ENCODE measurements around the gene LMAN2. TPM values are rescaled to one million over a fixed set of nuclear protein-coding genes. Genes with fewer than 3 reads are reported as not detected.

Gene LMAN2
- total RNA-seq, 1 experiment from 2014 or later, result 262 TPM

- no peak for DNase-seq (ENCODE audit: low spot score)
Observed at GRCh38 chr5:177290816-177291596, 60.5 kb downstream of the LMAN2 start.

- DNase-seq (ENCODE audit: low spot score), result no peak
Observed at GRCh38 chr5:177288191-177288590, 63.3 kb downstream of the LMAN2 start.

Other genes with a start within 250 kb of the LMAN2 start
- gene NSD1, start 217.9 kb downstream of the LMAN2 start, total RNA-seq (2014; rRNA removed; shearing (Covaris generic)), result 21.9 and 29.4 TPM in 2 replicates
- gene RAB24, start 47.9 kb downstream of the LMAN2 start, total RNA-seq (2014; rRNA removed; shearing (Covaris generic)), result 33.7 and 33.8 TPM in 2 replicates
- gene PRELID1, start 47.9 kb downstream of the LMAN2 start, total RNA-seq (2014; rRNA removed; shearing (Covaris generic)), result 556 and 582 TPM in 2 replicates
- 55.7 and 75.5 TPM in 2 replicates for gene MXD3, start 39.8 kb downstream of the LMAN2 start, total RNA-seq (2014; rRNA removed; shearing (Covaris generic))
- gene RGS14, start 6.3 kb upstream of the LMAN2 start, total RNA-seq (2014; rRNA removed; shearing (Covaris generic)), result 48.9 and 58.3 TPM in 2 replicates
- gene SLC34A1, start 32.8 kb upstream of the LMAN2 start, total RNA-seq (2014; rRNA removed; shearing (Covaris generic)), result not detected in 2 replicates
- gene PFN3, start 49.0 kb upstream of the LMAN2 start, total RNA-seq (2014; rRNA removed; shearing (Covaris generic)), result not detected in 2 replicates
- gene F12, start 57.9 kb upstream of the LMAN2 start, total RNA-seq (2014; rRNA removed; shearing (Covaris generic)), result 52.9 TPM in 2 replicates
- gene GRK6, start 75.0 kb upstream of the LMAN2 start, total RNA-seq (2014; rRNA removed; shearing (Covaris generic)), result 87.7 and 94.2 TPM in 2 replicates
- 69.3 and 86.7 TPM in 2 replicates for gene PRR7, start 95.1 kb upstream of the LMAN2 start, total RNA-seq (2014; rRNA removed; shearing (Covaris generic))
- gene DBN1, start 122.0 kb upstream of the LMAN2 start, total RNA-seq (2014; rRNA removed; shearing (Covaris generic)), result 11.3 and 12.9 TPM in 2 replicates
- gene PDLIM7, start 145.9 kb upstream of the LMAN2 start, total RNA-seq (2014; rRNA removed; shearing (Covaris generic)), result 32.2 and 34.7 TPM in 2 replicates
- 1.6 and 1.9 TPM in 2 replicates for gene DOK3, start 158.2 kb upstream of the LMAN2 start, total RNA-seq (2014; rRNA removed; shearing (Covaris generic))
- gene DDX41, start 165.3 kb upstream of the LMAN2 start, total RNA-seq (2014; rRNA removed; shearing (Covaris generic)), result 240 and 269 TPM in 2 replicates
- gene FAM193B, start 202.9 kb upstream of the LMAN2 start, total RNA-seq (2014; rRNA removed; shearing (Covaris generic)), result 32.8 and 61.4 TPM in 2 replicates
- gene TMED9, start 240.5 kb upstream of the LMAN2 start, total RNA-seq (2014; rRNA removed; shearing (Covaris generic)), result 115 and 119 TPM in 2 replicates
- 25.0 and 31.8 TPM in 2 replicates for gene B4GALT7, start 248.5 kb upstream of the LMAN2 start, total RNA-seq (2014; rRNA removed; shearing (Covaris generic))